ENCODE results near the gene NECAP2.
"Not testable (repeated sequence)": the region's sequence is repeated elsewhere in the genome, so short reads cannot be mapped to it uniquely, and the experiment has no call there.

DNA sequence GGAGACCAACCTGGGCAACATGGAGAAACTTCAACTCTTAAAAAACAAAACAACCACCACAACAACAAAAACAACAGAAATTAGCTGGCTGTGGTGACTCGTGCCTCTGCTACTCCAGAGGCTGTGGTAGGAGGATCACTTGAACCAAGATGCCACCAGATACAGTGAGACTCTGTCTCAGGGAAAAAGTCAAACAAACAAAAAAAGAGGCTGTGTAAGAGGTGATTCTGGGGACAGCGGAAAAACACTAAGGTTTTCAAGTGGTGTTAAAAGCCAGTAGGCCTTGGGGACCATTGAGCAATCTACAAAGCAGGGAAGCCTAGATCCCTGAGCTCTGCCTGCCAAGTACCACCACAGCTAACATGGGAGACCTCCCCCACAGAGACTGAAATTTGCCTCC is 65.3 kb downstream of the NECAP2 start:
- TF ChIP-seq, protein P1, sequence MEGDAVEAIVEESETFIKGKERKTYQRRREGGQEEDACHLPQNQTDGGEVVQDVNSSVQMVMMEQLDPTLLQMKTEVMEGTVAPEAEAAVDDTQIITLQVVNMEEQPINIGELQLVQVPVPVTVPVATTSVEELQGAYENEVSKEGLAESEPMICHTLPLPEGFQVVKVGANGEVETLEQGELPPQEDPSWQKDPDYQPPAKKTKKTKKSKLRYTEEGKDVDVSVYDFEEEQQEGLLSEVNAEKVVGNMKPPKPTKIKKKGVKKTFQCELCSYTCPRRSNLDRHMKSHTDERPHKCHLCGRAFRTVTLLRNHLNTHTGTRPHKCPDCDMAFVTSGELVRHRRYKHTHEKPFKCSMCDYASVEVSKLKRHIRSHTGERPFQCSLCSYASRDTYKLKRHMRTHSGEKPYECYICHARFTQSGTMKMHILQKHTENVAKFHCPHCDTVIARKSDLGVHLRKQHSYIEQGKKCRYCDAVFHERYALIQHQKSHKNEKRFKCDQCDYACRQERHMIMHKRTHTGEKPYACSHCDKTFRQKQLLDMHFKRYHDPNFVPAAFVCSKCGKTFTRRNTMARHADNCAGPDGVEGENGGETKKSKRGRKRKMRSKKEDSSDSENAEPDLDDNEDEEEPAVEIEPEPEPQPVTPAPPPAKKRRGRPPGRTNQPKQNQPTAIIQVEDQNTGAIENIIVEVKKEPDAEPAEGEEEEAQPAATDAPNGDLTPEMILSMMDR (IDR thresholded peaks at IDR 0.05): not testable (repeated sequence)
- not testable (repeated sequence) for TF ChIP-seq EP300, CEBPB, ZC3H11A (IDR thresholded peaks at IDR 0.05)

All from A549 (cell line).